C4-2B (cell line): ENCODE data around the gene TMEM179.

ENCODE experiments used
- H3K27ac ChIP-seq: fragments of 450-650 bp; 2 replicates; pipeline ENCODE4 v1.5.1; 2017
- ZFX ChIP-seq: fragments of 450-650 bp; IDR thresholded peaks from 2 replicates; pipeline ENCODE4 v1.6.1; 2017
- TF ChIP-seq, protein P1 (sequence below): fragments of 450-650 bp; conservative IDR thresholded peaks from 2 replicates; pipeline ENCODE4 v1.5.1; 2017; ENCODE audit warnings: mild to moderate bottlenecking

Gene TMEM179

DNA sequence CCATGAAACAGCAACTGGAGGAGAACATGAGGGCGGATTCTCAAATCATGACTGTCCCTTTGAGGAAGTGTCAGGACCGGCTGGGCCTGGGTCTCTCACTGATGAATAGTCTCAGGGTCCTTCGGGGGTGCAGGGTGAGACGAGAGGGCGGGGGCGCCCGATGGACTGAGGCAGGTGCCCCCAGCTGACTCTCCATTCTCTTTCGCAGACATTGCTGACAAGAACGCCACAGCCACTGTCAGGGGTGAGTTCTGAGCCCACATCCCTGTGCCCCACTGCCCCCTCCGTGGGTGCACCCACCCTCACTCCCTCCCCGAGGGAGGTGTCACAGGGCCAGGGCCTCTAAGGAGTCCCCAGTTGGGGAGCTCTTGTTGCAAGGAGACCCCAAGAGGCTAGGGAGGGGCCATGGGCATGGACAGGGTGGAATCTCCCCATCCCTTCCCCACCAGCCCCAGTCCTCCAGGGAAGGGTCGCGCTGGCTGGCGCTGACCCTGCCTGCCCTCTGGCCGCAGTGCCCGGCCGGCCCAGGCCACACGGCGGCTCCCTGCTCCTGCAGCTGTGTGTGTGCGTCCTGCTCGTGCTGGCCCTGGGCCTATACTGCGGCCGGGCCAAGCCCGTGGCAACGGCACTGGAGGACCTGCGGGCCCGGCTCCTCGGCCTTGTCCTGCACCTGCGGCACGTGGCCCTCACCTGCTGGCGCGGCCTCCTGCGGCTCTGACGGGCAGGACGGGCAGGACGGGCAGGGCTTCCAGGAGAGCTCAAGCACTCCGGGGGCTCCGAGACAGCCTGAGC, 16.3 kb downstream of the TMEM179 start:
- H3K27ac ChIP-seq: peak overlapping the region; percentile 27
- TF ChIP-seq, protein P1, sequence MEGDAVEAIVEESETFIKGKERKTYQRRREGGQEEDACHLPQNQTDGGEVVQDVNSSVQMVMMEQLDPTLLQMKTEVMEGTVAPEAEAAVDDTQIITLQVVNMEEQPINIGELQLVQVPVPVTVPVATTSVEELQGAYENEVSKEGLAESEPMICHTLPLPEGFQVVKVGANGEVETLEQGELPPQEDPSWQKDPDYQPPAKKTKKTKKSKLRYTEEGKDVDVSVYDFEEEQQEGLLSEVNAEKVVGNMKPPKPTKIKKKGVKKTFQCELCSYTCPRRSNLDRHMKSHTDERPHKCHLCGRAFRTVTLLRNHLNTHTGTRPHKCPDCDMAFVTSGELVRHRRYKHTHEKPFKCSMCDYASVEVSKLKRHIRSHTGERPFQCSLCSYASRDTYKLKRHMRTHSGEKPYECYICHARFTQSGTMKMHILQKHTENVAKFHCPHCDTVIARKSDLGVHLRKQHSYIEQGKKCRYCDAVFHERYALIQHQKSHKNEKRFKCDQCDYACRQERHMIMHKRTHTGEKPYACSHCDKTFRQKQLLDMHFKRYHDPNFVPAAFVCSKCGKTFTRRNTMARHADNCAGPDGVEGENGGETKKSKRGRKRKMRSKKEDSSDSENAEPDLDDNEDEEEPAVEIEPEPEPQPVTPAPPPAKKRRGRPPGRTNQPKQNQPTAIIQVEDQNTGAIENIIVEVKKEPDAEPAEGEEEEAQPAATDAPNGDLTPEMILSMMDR: no peak; the same call in 1 of the 2 replicates
- TF ChIP-seq ZFX: peak; percentile 59; the same call in 1 of the 2 replicates

DNA sequence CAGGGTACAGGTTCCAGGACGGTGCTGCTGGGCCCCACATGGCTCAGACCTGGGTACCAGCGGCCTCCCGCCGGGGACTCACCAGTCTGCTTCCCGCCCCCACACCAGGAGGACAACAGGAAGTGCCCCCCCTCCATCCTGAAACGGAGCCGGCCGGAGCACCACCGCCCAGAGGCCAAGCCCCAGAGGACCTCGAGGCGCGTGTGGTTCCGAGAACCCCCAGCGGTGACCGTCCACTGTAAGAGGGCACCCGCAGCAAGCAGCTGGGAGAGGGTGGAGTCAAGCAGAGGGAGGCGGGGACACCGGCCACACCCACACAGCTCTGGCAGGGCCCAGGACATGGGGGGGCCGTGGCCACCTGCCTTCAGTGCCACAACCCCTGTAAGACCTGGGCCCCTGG, 16.9 kb downstream of the TMEM179 start:
- no peak overlapping the region; the same call in 1 of the 2 replicates for H3K27ac ChIP-seq
- no peak for TF ChIP-seq ZFX
- TF ChIP-seq, protein P1: no peak

DNA sequence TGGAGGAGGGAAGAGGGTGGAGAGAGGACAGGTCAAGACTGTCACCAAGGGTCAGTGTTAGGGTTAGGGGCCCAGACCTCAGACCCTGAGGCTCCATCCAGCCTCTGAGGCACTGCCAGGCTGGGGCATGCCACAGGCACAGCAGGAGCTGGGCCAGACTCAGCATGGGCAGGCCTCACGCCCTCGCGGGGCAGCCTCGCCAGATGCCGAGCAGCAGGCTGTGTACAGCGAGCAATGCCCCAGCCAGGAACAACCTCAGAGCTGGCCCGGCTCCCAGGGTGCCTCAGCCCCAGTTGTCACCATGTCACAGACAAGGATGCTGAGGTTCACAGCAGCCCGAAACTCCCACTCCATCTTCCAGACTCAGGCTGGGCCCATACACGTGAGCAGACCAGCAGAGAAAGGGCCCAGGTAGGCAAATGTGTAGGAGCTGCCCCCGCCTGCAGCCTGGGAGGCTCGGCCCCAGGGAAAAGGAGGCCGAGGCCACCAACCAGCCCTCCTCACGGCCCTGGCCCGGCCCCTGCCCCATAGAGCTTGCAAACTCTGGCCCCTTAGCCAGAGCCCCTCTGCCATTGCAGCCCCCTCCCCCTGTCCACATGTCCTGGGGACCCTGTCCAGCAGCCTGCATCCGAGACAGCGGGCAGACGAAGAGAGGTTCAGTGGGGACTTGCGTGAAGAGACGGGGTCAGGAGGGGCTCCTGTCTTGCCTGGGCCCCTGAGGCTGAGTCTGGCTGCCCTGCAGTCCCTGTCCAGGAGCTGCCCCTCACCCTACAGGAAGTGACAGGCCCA, 17.5 kb downstream of the TMEM179 start:
- TF ChIP-seq, protein P1: no peak
- no peak for TF ChIP-seq ZFX
- H3K27ac ChIP-seq: no peak overlapping the region

DNA sequence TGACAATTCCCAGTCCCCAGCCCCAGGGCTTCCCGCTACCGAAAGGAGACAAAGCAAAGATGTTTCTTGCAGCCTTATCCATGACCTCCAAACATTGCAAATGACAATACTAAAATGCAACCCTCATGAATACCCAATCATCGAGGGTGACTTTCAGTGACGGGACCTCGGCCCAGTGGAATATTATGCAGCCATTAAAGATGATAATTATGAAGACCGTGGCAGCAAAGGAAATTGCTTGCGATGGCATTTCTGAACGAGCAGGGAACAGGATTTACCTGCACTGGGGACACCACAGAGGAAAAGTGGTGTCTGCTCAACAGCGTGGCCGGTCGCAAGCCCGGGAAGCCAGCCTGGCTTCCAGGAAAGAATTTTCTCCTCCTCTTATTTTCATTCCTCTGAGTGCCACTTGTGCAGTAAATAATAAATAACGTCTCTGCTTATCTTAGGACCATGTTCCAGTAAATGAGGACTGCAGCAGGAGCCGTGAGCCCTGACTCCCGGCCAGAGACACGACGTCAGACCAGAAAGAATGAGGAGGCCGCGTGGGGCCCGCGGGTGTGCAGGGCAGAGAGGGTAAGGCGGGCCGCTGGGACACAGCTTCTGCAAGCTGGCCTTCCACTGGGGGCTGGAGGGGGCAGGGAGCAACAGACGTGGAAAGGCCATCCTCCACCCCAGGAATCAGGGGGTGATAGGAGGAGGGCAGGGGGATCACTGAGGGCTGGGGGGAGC, 18.4 kb downstream of the TMEM179 start:
- H3K27ac ChIP-seq: no peak overlapping the region
- TF ChIP-seq ZFX: no peak
- TF ChIP-seq, protein P1: no peak

DNA sequence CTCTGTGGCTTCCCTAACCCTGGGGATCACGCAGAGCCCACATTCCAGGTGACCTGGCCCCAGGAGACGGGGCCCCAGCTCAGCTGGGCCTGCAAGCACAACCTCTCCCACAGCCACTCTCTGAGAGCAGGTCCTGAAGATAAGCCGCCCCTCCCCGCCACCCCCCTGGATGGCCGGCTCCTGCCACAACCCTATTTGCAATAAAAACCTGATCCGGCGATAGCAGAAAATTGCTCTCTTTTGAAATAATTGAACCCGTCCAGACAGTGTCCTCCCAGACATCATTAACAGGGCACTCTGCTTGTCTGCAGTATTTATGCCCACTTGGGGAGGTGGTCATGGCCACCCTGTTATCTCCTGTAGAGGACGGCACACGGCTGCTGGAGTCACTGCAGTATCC, 20.0 kb downstream of the TMEM179 start:
- H3K27ac ChIP-seq: no peak overlapping the region
- TF ChIP-seq, protein P1: no peak
- no peak for TF ChIP-seq ZFX

DNA sequence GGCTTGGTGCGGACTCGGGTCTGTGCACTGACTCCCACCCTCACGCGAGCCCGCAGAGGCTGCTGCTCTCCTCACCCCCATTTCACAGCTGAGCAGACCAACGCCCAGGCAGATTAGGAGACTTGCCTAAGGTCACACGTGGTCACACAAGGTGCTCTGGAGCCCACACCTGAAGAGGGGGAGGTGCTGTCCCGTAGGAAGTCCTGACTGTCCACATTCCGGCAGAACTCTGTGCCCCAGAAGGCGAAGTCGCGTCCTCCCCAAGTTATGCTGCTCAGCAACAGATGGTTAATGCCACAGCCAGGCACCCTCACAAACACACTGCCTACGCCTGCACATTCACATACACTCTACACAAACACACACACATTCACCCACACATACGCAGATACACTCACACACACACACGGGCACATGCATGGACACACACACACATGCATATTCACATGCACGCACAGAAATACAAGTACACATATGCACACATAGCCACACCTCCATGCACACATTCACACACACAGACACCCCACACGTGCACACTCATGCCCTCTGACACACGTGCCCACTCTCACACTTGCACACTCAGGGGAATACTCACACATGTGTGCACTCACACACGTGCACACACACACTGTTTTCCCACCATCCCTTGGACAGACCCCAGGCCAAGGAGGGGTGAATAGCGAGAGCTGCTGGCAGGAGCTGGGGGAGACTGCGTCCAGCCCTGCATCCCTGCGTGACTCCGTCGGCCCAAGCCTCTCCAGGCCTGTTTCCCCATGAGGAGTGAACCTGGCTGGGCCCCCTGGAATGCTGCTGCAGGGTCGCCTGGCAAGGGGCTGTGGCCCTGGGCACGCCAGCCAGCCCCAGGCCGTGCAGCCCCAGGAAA, 20.9 kb downstream of the TMEM179 start:
- TF ChIP-seq, protein P1: no peak
- no peak for TF ChIP-seq ZFX
- no peak overlapping the region; the same call in 1 of the 2 replicates for H3K27ac ChIP-seq
